Heart right ventricle (tissue), 16 donors: Measurements from ENCODE around the gene GPR65. TPM values are rescaled to one million over a fixed set of nuclear protein-coding genes. Genes with fewer than 3 reads are reported as not detected.

ENCODE experiments used
- ATAC-seq, 8 donors: fragments of 200-7000 bp; cut with Tn5 transposase; one replicate each; pipeline ENCODE4 v1.9.1; 2020; ENCODE audit warnings: mild to moderate bottlenecking in 8 of 8, moderate library complexity in 8 of 8, moderate number of reproducible peaks in 1 of 8
- DNase-seq, 2 donors: peaks; one replicate each; pipeline ENCODE4 v3.0.0-alpha.2; 2020
- H3K27ac ChIP-seq, 10 donors: fragments of 200-600 bp; sonication (generic) in 2 of 10; one replicate each; pipeline versions ENCODE4 v1.5.0 to v1.8.0; 2020 to 2022; ENCODE audit warnings: mild to moderate bottlenecking in 3 of 10
- H3K27me3 ChIP-seq, 7 donors: fragments of 200-600 bp; one replicate each; pipeline ENCODE4 v1.8.0; 2021 to 2022; ENCODE audit warnings: mild to moderate bottlenecking in 2 of 7
- H3K36me3 ChIP-seq, 9 donors: fragments of 200-600 bp; sonication (generic) in 1 of 9; one replicate each; pipeline versions ENCODE4 v1.5.0 to v1.8.0; 2020 to 2022; ENCODE audit warnings: mild to moderate bottlenecking in 2 of 9
- H3K4me1 ChIP-seq, 9 donors: fragments of 200-600 bp; sonication (generic) in 1 of 9; one replicate each; pipeline versions ENCODE4 v1.5.0 to v1.8.0; 2020 to 2022; ENCODE audit warnings: mild to moderate bottlenecking in 4 of 9
- H3K4me3 ChIP-seq, 10 donors: fragments of 200-600 bp; sonication (generic) in 2 of 10; one replicate each; pipeline versions ENCODE4 v1.5.0 to v1.8.0; 2020 to 2022; ENCODE audit warnings: mild to moderate bottlenecking in 7 of 10, moderate library complexity in 2 of 10
- H3K9me3 ChIP-seq, 11 donors: fragments of 200-600 bp in 10 of 11; sonication (generic) in 2 of 11; one replicate each; pipeline versions ENCODE4 v1.5.0 to v1.8.0; 2013 to 2022; ENCODE audit warnings: mild to moderate bottlenecking in 2 of 11, control low read depth in 1 of 11, moderate library complexity in 1 of 11
- WGBS, 2 donors: extraction: QIAGEN DNeasy Blood & Tissue Kit; methylation state at CpG; one replicate each; pipeline ENCODE4 v1.1.7; 2013; ENCODE audit warnings: inconsistent platforms in 1 of 2; 5-methylcytosine and 5-hydroxymethylcytosine counted together
- intact Hi-C, 10 donors: fragments of 100-400 bp; cut with DNase I; formaldehyde crosslinking; loops; one replicate each; pipeline versions ENCODE4 v1.11.1 to v1.14.2; 2022
- polyA plus RNA-seq, 2 donors: library from polyadenylated mRNA; stranded (reverse); fragments of 200-250 nt; gene quantifications; one replicate each; pipeline ENCODE4 v1.2.3, GENCODE V29; 2013
- total RNA-seq, 10 donors: library from RNA; stranded (reverse); fragmentation: NEBNext Ultra II Directional in 3 of 10; extraction: Animal tissue kit (Norgen Biotek cat#: 25700) in 3 of 10; gene quantifications; one replicate each; pipeline versions ENCODE4 v1.2.1 to v1.2.4, GENCODE V29; 2021 to 2023
- TF ChIP-seq, protein P1 (sequence below), 9 donors: fragments of 200-600 bp; sonication (generic) in 2 of 9; IDR thresholded peaks; one replicate each; pipeline versions ENCODE4 v1.5.0 to v1.8.0; 2021 to 2022; ENCODE audit warnings: antibody characterized with exemption in 9 of 9, mild to moderate bottlenecking in 5 of 9, moderate library complexity in 1 of 9
- donor health status: Arrhythmogenic right ventricular cardiomyopathy.
- donor health status: ischemic (EF 13 %, LVEDD 7.1; RV severe dilation, severe dysfunction).
- donor health status: healthy with polysubstance abuse.
- donor health status: DM: no; HTN: yes; CAD: no.
- donor health status: DM: no; HTN: no; CAD: no.
- donor health status: ischemic (EF 25% LVEDD 6.9; RV normal size, moderate dysfunction).
- donor health status: ischemic (EF 25% LVEDD 5.7; RV mildly dilated, moderate dysfunction).
- donor health status: healthy.
- donor health status: DM: yes; HTN: yes; CAD: no.
- donor health status: Ischemic cardiomyopathy.
- donor health status: ischemic (EF 35%, LVEDD 5.7; RV mildly dilated, moderate dysfunction).
- donor health status: nonischemic (EF 11% LVEDD 7.7; RV severe dilation, severe dysfunction).
- donor health status: DM: yes; HTN: yes; CAD: no.
- donor health status: PGD.
- donor health status: ischemic (EF 29% LVEDD 5.4; RV normal size, mild dysfunction).
- donor health status: nonischemic (EF 23%, LVEDD 6.1; RV moderate dilation, normal function).

The GPR65 gene
- total and polyA plus RNA-seq, 12 donors: 0.09 to 3.2 (median 0.29) TPM

DNA sequence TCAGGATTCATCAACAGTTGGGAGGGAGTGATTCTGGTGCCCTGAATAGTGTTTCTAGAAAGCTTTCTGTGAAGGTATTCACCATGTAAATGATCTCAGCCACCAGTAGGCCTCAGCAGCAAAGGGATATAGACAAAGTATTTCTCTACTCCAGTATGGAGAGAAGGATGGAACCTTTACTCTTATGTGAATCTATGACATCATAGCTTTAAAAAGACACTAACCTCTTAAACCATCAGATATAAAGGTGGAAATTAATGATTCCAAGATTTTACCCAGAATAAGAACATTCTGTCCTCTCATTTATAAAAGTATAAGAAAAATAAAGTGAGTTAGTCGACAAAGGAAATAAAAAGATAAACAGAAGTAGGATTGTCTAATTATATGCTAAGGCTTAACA is 4.6 kb downstream of the GPR65 start:
- Histone ChIP-seq H3K27ac (no peak overlapping the region), H3K4me3 (no peak overlapping the region), H3K36me3 (peaks cover 0 to 13% (median 0%) of the 10 kb centered on the region in 9 donors), H3K9me3 (no peaks in the 10 kb centered on the region), H3K4me1 (peaks cover 0 to 61% (median 0%) of the 10 kb centered on the region in 9 donors), H3K27me3 (no peaks in the 10 kb centered on the region)
- ATAC-seq (no peak), DNase-seq (no peak)
- TF ChIP-seq, protein P1, sequence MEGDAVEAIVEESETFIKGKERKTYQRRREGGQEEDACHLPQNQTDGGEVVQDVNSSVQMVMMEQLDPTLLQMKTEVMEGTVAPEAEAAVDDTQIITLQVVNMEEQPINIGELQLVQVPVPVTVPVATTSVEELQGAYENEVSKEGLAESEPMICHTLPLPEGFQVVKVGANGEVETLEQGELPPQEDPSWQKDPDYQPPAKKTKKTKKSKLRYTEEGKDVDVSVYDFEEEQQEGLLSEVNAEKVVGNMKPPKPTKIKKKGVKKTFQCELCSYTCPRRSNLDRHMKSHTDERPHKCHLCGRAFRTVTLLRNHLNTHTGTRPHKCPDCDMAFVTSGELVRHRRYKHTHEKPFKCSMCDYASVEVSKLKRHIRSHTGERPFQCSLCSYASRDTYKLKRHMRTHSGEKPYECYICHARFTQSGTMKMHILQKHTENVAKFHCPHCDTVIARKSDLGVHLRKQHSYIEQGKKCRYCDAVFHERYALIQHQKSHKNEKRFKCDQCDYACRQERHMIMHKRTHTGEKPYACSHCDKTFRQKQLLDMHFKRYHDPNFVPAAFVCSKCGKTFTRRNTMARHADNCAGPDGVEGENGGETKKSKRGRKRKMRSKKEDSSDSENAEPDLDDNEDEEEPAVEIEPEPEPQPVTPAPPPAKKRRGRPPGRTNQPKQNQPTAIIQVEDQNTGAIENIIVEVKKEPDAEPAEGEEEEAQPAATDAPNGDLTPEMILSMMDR (IDR thresholded peaks at IDR 0.05): no peak
- 86 to 89% methylated on average over 1 of the region's 1 CpG for WGBS, 2 donors
- intact Hi-C loops: no loop called here

DNA sequence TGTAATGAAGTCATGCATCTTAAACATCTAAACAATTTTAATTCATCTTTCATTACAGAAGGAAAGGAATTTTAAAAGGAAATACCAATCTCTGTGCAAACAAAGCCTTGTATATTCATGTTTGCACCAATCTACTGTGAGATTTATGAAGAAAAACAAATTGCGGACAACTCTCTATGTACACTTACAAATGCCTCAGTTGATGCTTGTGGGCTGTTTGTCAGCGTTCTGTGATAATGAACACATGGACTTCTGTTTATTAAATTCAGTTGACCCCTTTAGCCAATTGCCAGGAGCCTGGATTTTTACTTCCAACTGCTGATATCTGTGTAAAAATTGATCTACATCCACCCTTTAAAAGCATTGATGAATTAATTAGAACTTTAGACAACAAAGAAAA is 5.4 kb downstream of the GPR65 start:
- H3K27me3 ChIP-seq: no peaks in the 10 kb centered on the region
- peaks cover 0 to 62% (median 0%) of the 10 kb centered on the region in 9 donors for H3K4me1 ChIP-seq
- H3K9me3 ChIP-seq: no peaks in the 10 kb centered on the region
- TF ChIP-seq, protein P1 (IDR thresholded peaks at IDR 0.05): no peak
- WGBS, 2 donors: 71 to 72% methylated on average over 2 of the region's 2 CpGs
- ATAC-seq: no peak
- no peak overlapping the region for H3K27ac ChIP-seq
- DNase-seq: no peak
- peaks cover 0 to 13% (median 0%) of the 10 kb centered on the region in 9 donors for H3K36me3 ChIP-seq
- intact Hi-C loops: loop anchor here in 6 of 10 donors (5.0 to 10.0 kb wide), 6 partner anchors 152 to 552 kb away; partner anchors contain the start of genes SPATA7 (in 1 of the 6) and ZC3H14 (in 1 of the 6)
- no peak overlapping the region for H3K4me3 ChIP-seq

DNA sequence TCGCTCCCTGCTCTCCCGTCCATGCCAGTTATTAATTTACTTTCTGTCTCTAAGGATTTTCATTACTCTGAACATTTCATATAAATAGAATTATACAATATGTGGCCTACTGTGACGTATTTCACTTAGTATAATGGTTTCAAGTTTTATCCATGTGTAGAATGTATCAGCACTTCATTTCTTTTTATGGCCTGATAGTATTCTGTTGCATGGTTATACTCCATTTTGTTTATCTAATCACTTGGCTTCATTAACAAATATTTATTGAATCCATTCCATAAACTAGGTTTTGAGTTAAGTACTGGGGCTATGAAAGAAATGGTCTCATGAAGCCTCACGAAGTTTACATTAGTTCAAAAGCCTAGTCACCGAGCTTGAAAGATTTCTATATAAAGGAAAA is 7.6 kb downstream of the GPR65 start:
- TF ChIP-seq, protein P1 (IDR thresholded peaks at IDR 0.05): no peak
- ATAC-seq: no peak
- Histone ChIP-seq H3K27ac (no peak overlapping the region), H3K9me3 (no peaks in the 10 kb centered on the region), H3K4me1 (peaks cover 0 to 67% (median 0%) of the 10 kb centered on the region in 9 donors), H3K4me3 (no peak overlapping the region), H3K36me3 (peaks cover 0 to 21% (median 0%) of the 10 kb centered on the region in 9 donors), H3K27me3 (no peaks in the 10 kb centered on the region)
- WGBS, 2 donors: 80 to 85% methylated on average over 5 of the region's 5 CpGs
- DNase-seq: no peak
- intact Hi-C loops: loop anchor here in 7 of 10 donors (2.0 to 10.0 kb wide), 7 partner anchors 150 to 550 kb away; partner anchors contain the start of genes SPATA7 (in 1 of the 7) and ZC3H14 (in 1 of the 7)

DNA sequence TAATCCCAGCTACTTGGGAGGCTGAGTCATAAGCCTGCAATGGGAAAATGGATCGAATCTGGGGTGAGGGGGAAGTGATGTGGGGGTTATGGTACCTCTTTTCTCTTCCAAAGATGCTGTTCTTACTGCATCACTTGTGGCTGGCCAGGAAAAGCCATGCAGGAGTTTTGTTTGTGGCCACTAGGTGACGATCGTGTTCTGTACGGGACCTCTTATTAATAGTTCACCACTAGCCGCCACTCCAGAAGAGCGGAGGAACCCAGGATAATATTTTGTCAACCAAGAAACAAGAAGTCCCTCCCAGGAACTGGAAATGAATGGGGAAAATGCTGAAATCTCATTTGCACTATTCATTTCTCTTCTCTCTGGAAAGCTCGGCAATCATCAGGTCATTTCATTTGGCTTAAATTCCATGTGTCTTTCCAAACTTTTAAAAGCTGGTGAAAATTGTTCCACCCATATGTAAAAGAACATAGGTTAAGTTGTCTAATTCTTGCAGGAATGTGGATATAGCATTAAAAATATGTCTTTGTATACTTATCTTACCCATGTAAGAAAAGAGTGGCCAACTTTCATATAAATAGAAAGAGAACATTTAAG is 8.9 kb downstream of the GPR65 start:
- H3K36me3 ChIP-seq: peaks cover 0 to 21% (median 0%) of the 10 kb centered on the region in 9 donors
- TF ChIP-seq, protein P1 (IDR thresholded peaks at IDR 0.05): peak; percentile 79 to 95 (median 89)
- H3K27ac ChIP-seq: peak overlapping the region in 1 of 10 donors; percentile 46
- no peak overlapping the region for H3K4me3 ChIP-seq
- no peaks in the 10 kb centered on the region for H3K9me3 ChIP-seq
- DNase-seq: peak; percentile 23 to 69
- H3K4me1 ChIP-seq: peaks cover 0 to 63% (median 0%) of the 10 kb centered on the region in 9 donors
- intact Hi-C loops: loop anchor here in 7 of 10 donors (2.0 to 10.0 kb wide), 7 partner anchors 148 to 548 kb away; partner anchors contain the start of genes SPATA7 (in 1 of the 7) and ZC3H14 (in 1 of the 7)
- 4 to 6% methylated on average over 7 of the region's 7 CpGs for WGBS, 2 donors
- H3K27me3 ChIP-seq: no peaks in the 10 kb centered on the region
- ATAC-seq: peak; percentile 72 to 94 (median 90)
